Amniotic stem cell (primary cell): ENCODE results near the gene KANK4.

Experiments
- DNase-seq: peaks from one replicate; lab custom pipeline; 2025; lab: John Stamatoyannopoulos, UW

The KANK4 gene

GRCh38 chr1:62336995-62337705 lies 17.9 kb upstream of the KANK4 start:
- DNase-seq: no peak

- no peak for DNase-seq
Observed at GRCh38 chr1:62336638-62336994, 17.4 kb upstream of the KANK4 start.

GRCh38 chr1:62335656-62336055 lies 16.4 kb upstream of the KANK4 start:
- DNase-seq: no peak

DNA sequence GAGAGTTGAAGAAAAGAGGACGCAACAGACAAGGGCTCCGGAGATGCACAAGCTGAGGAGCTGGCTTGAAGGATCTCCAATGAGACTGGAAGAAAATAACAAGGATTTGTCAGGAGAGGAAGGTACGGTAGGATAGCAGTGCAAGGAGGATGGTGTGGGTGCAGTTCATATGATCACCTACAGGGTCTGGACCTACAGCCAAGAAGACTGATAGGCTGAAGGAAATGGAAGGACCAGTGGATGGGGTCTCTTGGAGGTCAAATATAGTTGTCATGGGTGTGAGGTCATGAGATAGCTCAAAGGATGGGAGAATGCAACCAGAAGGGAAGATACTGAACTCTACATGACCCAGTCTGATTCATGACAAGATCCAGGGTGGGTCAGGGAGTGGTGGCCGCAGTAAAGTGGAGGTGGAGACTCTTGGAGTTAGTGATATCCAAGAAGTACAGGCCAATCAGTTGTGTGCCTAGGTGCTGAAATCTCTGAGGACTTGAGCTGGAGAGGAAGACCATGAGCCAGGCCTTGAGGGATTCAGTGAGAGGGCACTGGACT lies 15.3 kb upstream of the KANK4 start:
- no peak for DNase-seq

- no peak for DNase-seq
Observed at GRCh38 chr1:62333441-62333840, 14.2 kb upstream of the KANK4 start.

GRCh38 chr1:62327360-62328055 lies 8.3 kb upstream of the KANK4 start:
- no peak for DNase-seq

DNA sequence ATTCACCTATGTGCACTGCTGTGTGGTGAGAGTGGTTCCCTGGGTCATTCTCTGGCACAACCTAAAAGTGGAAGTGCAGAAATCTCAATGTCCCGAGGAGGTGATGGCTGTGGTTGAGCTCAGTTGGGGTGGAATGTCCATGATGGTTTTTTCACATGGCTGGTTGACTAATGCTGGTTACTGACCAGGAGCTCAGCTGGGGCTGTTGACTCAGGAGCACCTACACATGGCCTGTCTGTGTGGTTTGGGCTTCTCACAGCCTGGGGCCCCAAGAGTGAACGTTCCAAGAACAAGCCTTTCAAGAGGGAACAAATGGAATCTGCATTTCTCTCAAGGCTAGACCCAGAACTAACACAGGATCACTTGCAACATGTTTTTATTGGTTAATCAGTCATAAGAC lies 6.4 kb upstream of the KANK4 start:
- DNase-seq: no peak

DNA sequence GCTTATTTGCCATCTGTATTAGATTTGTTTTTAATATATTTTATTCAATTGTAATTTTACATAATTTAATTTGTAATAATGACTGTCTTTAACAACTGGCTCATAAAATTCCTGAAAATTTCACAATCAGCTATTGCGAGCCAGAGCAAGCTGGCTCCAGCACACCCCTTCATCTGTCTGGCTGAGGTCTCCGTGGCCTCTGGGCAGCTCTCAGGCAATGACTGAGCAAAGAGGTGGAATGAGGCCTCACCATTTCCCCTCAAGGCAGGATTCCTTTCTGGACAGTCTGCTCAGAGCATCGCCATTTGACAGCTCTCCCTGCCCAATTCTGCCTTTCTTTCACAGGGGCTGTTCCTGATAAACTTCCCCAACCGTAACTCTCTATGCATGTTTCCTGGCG lies 5.8 kb upstream of the KANK4 start:
- peak; percentile 43 for DNase-seq

DNA sequence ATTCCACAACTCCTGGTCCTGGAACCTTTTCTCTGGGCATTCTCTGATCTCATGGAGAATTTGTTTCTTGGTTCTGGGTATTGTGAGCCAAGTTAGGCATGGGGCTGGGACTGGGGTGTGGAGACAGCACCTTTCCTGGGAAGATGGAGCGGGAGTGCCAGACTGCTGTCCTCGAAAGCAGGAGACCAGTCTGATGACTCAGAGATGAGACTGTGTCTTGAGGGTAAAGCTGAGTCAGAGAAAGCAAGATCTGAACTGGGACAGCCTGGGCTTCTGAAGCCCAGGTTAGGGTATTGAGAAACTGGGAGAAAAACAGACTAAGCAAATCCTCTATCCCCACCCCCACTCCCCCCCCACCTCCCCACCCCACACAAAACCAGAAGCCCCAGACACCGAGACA lies 2.2 kb upstream of the KANK4 start:
- peak; percentile 46 for DNase-seq

DNA sequence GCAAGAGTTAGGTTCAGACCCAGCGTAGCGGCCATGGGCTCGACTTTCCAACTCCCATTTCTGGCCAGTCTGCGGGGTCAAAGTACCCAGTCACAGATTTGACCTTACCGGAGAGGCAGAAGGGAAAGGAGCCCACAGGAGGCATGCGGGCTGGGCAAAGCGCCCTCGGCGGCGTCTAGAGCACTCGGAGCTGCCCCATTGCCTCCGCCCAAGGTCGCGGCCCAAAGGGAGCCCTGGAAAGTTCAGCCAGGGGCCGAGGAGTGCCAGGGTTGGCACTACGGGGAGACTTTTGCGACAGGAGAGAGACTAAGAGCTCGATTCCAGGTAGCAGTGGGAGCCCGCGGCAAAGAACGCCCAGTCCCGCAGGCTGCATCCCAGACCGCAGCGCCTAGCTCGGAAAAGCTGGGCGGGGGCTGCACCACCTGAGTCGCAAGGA lies 896 bp downstream of the KANK4 start:
- no peak for DNase-seq

DNA sequence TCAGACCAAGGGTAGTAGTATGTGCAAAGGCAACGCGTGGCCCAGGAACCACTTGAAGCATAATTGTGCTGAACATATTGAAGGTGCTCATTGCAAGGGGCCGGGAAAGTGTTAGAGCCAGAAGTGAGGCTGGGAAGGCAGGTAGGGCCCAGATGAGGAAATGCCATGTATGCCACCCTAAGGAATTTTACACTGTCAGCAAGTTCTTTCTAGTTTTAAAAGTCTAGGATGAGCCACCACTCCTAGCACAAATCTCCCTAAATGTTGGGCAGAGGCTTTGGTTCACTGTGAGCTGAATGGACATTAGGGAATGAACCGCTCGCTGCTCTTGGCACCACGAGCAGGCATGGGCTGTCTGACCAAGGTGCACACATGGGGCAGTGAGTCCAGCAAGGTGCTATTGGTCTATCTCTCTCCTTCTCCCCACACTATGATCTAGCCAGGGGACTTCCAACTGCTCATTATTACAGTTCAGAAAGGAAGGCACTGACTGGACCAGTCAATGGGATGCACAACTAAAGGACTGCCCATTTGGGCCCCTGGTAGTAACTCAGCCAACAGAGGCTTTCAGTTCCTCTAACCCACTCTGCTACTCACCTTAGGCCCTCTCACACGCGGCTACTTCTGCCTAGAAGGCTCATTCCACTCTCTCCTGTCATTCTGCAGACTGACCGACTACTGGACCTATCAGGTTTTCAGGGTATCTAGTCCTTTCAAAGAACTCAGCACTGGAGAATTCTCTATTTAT lies 2.0 kb downstream of the KANK4 start:
- no peak for DNase-seq

DNA sequence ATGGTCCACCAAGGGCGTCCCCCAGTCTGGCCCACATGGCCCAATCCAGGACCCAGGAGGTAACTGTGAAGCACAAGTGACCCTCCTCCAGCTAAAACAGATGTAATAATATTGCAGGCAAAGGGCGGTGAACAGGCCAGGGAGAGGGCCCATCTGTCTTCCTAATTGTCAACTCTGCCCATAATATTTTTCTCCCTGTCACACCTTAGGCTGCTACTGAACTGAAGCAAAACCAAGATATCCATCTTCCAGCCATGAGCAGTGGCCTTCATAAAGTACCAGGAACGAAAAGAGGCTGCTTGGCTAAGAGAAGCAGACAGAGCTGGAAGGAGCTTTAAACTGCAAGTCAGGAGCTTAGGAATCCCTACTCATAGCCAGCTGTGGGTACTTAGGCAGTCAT lies 3.1 kb downstream of the KANK4 start:
- no peak for DNase-seq

- no peak for DNase-seq
Observed at GRCh38 chr1:62315387-62315786, 3.8 kb downstream of the KANK4 start.

DNA sequence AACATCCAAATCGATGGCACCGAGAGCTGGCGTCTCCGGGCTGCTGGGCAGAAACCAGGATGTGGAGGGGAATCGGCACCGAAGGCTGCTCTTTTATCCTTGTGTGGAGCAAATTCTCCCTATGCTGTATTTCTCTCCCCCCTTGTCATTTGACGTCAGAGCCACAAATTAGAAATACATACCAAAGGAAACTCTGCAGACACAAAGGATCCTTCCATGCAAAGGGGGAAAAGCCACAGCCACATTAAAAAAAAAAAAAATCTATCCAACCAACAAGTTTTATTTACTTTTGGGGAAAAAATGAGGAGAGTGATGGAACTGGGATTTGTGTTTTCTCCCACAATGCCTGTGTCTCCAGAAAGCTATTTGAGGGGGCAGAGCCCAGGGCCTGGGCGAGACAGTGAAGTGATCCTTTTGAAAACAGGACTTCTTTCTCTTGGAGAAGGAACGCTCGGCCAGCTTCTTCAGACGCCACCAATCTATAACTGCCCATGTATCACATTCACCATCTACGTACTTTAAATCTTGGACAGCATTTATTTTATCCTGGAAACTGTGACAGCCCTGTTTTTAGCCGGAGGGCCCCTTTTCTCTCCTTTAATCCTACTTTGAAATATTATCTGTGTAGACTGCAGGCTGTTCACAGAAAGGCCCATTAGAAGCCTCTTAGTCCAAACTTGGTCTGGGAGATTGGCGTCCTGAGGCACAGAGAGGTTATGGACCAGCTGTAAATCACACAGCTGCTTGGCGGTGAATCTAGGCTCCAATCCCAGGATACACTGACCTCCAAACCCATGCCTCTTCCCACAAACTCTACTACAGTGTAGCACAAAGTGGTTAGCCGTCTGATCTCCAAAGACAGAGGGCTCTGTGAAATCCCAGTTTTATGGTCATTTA lies 4.5 kb downstream of the KANK4 start:
- no peak for DNase-seq

DNA sequence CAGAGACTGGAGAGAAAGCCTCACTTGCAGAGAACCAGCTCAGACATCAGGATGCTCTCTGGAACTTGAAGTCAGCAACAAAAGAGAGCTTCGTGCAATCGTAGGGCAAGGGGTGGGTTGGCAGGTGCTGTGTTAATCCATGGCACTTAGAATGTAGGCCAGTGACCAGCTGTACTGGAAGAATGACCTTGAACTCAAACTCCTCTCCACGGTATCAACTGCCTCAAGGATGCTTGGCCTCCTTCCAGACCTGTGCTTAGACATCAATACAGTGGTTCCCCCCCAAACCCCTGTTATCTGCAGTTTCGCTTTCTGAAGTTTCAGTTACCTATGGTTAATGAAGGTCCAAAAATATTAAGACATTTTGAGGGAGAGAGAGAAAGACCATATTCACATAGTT lies 6.5 kb downstream of the KANK4 start:
- DNase-seq: no peak

- DNase-seq: no peak
Observed at GRCh38 chr1:62311473-62311943, 7.7 kb downstream of the KANK4 start.

- no peak for DNase-seq
Observed at GRCh38 chr1:62309906-62310305, 9.3 kb downstream of the KANK4 start.

DNA sequence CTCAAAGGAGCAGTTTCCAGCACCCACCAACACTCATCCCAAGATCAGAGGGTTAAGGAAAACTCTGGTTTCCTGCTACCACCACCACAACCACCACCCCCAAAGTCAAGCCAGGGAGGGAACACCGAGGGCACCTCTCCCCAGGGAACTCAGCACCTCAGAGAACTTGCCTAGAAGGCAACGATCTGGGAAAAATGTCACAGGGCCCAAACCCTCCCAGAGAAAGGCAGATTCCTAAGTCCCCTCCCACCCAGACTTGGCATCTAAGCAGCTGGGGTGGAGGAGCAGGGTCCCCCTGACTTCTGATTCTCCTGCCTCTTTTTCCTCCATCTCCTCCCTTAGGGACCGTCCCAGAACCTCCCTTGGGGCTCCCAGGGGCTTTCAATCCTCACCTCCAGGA lies 10.6 kb downstream of the KANK4 start:
- DNase-seq: no peak

- no peak for DNase-seq
Observed at GRCh38 chr1:62307895-62308492, 11.2 kb downstream of the KANK4 start.

DNA sequence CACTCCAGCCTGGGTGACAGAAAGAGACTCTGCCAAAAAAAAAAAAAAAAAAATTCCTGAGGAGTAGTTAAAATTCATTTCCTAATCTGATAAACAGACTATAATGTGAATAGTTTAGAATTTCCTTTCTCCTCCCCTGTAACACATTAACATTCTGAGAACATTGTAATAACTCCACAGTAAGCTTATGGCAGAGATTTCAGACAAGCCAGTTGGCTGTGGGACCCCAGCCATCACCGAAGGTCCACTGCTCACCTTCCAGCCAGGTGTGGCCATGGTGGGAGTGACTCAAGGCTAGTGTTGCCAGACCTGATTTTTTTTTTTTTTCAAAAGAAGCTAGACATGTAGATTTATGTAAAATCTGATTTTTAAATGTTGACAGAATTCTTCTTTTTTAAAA lies 11.8 kb downstream of the KANK4 start:
- DNase-seq: no peak

- no peak for DNase-seq
Observed at GRCh38 chr1:62306065-62306464, 13.2 kb downstream of the KANK4 start.
